Stimulated activated naive CD8-positive, alpha-beta T cell treated with anti-CD3 and anti-CD28 coated beads, Interleukin-15, Interleukin-2, amounts not matched to agents 100 U/mL and 50 U/mL, for 24 hours (primary cell): Measurements from ENCODE around the gene SLX4IP.
A peak's percentile ranks its signal among the peaks of the same experiment; 100 is the strongest.
"Not testable (repeated sequence)": the region's sequence is repeated elsewhere in the genome, so short reads cannot be mapped to it uniquely, and the experiment has no call there.

ENCODE experiments used
- ATAC-seq: fragments of 150-1000 bp; cut with Tn5 transposase; one replicate; pipeline ENCODE4 v1.10.0; 2021
- DNase-seq: peaks from one replicate; pipeline ENCODE4 v3.0.0; 2021

Gene SLX4IP

GRCh38 chr20:10605547-10606195 lies 170.6 kb downstream of the SLX4IP start:
- ATAC-seq, result no peak
- no peak for DNase-seq

GRCh38 chr20:10609276-10609675 lies 174.2 kb downstream of the SLX4IP start:
- no peak for ATAC-seq
- DNase-seq, result no peak

- ATAC-seq, result no peak
These were observed 174.7 kb downstream of the SLX4IP start for GRCh38 chr20:10609770-10610169.

GRCh38 chr20:10610251-10610650 lies 175.1 kb downstream of the SLX4IP start:
- ATAC-seq, result no peak
- DNase-seq, result no peak

More at GRCh38 chr20:10609770-10610169, 174.7 kb downstream of the SLX4IP start:
- no peak for DNase-seq

- DNase-seq (peak; percentile 8), ATAC-seq (peak; percentile 55)
These were observed 176.3 kb downstream of the SLX4IP start for GRCh38 chr20:10611357-10611756.

- ATAC-seq, DNase-seq: not testable (repeated sequence)
These were observed 178.3 kb downstream of the SLX4IP start for GRCh38 chr20:10613426-10613825.

GRCh38 chr20:10613911-10614310 lies 178.8 kb downstream of the SLX4IP start:
- DNase-seq (no peak), ATAC-seq (no peak)

- DNase-seq (no peak), ATAC-seq (no peak)
These were observed 181.1 kb downstream of the SLX4IP start for GRCh38 chr20:10616212-10616611.

GRCh38 chr20:10617549-10618133 lies 182.5 kb downstream of the SLX4IP start:
- not testable (repeated sequence) for ATAC-seq

GRCh38 chr20:10618611-10619245 lies 183.6 kb downstream of the SLX4IP start:
- ATAC-seq, result no peak

More at GRCh38 chr20:10617549-10618133, 182.5 kb downstream of the SLX4IP start:
- DNase-seq, result not testable (repeated sequence)

GRCh38 chr20:10619427-10619826 lies 184.3 kb downstream of the SLX4IP start:
- ATAC-seq (no peak), DNase-seq (no peak)

More at GRCh38 chr20:10618611-10619245, 183.6 kb downstream of the SLX4IP start:
- no peak for DNase-seq

GRCh38 chr20:10621149-10621548 lies 186.0 kb downstream of the SLX4IP start:
- DNase-seq (no peak), ATAC-seq (no peak)

- DNase-seq (no peak), ATAC-seq (no peak)
These were observed 187.7 kb downstream of the SLX4IP start for GRCh38 chr20:10622657-10623418.

- ATAC-seq (no peak), DNase-seq (no peak)
These were observed 190.5 kb downstream of the SLX4IP start for GRCh38 chr20:10625641-10626040.

- DNase-seq, result no peak
- ATAC-seq, result no peak
These were observed 191.8 kb downstream of the SLX4IP start for GRCh38 chr20:10626896-10627295.

- ATAC-seq, result no peak
- DNase-seq, result no peak
These were observed 195.0 kb downstream of the SLX4IP start for GRCh38 chr20:10629946-10630650.

- ATAC-seq (no peak), DNase-seq (no peak)
These were observed 196.0 kb downstream of the SLX4IP start for GRCh38 chr20:10631126-10631525.

- DNase-seq (no peak), ATAC-seq (no peak)
These were observed 197.8 kb downstream of the SLX4IP start for GRCh38 chr20:10632721-10633509.

GRCh38 chr20:10633718-10634117 lies 198.6 kb downstream of the SLX4IP start:
- ATAC-seq (no peak), DNase-seq (no peak)

GRCh38 chr20:10634211-10634610 lies 199.1 kb downstream of the SLX4IP start:
- ATAC-seq (no peak), DNase-seq (no peak)
